OCI-M1 (cell line): Measurements from ENCODE around the gene CCDC185.

Experiments
- DNase-seq: peaks from one replicate; lab custom pipeline; 2025; lab: John Stamatoyannopoulos, UW

Gene CCDC185

GRCh38 chr1:223430236-223430635 is 37.0 kb downstream of the CCDC185 start:
- no peak for DNase-seq

DNA sequence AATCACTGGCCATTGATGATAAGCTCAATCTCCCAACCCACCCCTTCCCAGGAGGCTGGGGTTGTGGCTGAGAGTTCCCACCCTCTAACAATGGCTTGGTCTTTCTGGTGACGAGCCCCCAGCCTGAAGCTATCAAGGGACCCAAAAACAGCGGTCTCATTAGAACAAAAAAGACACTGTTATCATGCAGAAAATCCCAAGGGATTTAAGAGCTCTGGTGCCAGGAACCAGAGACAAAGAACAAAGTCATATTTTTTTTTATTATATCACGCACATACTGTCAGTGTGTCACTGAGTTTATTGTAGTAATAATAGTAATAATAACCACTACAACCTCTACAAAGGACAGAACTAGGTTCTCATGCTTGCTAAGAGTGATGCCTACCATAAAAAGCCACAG is 43.9 kb downstream of the CCDC185 start:
- DNase-seq = no peak

DNA sequence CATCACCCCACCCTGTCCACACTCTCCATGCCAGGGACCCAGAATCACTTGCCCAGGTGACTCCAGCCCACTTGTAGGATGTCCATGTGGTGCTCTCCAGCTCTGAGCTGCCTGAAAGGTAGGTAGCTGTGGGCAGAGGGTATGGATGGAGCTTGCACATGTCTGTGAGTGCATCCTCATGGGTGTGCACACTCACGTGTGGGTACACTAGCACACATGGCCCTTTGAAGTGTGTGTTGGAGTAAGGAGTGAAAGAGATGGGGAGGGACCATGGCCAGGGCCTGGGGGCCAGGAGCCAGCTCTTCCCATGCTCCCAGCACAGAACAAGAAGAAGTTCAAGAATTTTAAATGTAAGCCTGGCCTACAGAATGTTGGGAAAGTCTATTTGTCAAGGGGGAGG is 50.2 kb downstream of the CCDC185 start:
- no peak for DNase-seq

GRCh38 chr1:223444411-223444810 is 51.2 kb downstream of the CCDC185 start:
- no peak for DNase-seq
